HPDE6-E6E7 (cell line): ENCODE results near the gene IGF1R.
"Not testable (repeated sequence)": the region's sequence is repeated elsewhere in the genome, so short reads cannot be mapped to it uniquely, and the experiment has no call there.

ENCODE experiments used
- DNase-seq: peaks from one replicate; pipeline ENCODE4 v3.0.0; 2011; ENCODE audit warnings: missing footprints; ENCODE audit errors: extremely low spot score

IGF1R gene

GRCh38 chr15:98997755-98998154 lies 349.4 kb downstream of the IGF1R start:
- no peak for DNase-seq

DNA sequence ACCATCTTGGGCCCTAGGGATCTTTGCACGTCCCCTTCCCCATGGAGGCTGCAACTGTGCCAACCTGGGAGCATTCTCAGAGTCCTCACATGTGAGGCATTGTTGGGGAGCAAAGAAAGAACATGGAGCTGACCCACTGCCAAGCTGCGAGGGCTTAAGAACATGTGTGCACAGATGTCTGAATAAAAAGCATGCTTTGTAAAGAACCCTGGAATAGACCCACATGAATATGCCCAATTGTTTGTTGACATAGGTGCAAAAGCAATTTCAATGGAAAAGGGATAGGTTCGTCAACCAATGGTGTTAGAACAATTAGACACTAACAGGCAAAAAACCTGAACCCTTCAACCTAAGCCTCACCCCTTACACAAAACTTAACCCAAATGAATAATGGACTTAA lies 349.9 kb downstream of the IGF1R start:
- no peak for DNase-seq

DNA sequence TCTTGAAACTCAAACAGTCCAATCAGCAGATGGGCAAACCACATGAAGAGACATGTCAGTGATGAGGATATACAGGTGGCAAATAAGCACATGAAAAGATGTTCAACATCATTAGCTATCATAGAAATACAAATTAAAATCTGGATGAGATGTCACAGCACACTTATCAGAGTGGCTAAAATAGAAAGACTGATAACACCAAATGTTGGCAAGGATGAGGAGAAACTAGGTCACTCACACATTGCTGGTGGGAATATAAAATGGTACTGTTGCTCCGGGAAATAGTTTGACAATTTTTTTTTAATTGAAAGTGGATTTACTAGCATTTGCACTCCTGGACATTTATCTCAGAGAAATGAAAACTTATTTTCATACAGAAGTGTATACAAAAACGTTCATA lies 350.9 kb downstream of the IGF1R start:
- DNase-seq: no peak

- no peak for DNase-seq
Measured at GRCh38 chr15:99002226-99002625, 353.9 kb downstream of the IGF1R start.

DNA sequence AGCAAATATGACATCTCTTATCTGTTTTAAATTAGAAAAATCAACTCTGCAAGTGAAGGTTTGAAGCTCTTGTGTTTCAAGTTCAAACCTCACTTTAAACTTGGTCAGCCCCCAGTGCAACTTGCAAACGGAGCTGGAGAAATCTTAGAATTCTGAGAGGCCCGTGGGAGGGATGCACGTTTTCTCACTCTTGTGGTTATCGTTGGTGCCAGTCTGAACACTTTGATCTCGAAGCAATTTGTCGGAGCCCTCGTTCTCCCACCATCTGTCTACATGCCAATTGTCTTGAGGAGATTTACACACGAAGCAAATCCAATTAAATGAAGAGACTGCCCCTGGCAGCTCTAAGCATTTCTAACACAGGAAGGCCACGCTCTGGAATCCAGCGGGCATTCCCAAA lies 355.0 kb downstream of the IGF1R start:
- DNase-seq: not testable (repeated sequence)

DNA sequence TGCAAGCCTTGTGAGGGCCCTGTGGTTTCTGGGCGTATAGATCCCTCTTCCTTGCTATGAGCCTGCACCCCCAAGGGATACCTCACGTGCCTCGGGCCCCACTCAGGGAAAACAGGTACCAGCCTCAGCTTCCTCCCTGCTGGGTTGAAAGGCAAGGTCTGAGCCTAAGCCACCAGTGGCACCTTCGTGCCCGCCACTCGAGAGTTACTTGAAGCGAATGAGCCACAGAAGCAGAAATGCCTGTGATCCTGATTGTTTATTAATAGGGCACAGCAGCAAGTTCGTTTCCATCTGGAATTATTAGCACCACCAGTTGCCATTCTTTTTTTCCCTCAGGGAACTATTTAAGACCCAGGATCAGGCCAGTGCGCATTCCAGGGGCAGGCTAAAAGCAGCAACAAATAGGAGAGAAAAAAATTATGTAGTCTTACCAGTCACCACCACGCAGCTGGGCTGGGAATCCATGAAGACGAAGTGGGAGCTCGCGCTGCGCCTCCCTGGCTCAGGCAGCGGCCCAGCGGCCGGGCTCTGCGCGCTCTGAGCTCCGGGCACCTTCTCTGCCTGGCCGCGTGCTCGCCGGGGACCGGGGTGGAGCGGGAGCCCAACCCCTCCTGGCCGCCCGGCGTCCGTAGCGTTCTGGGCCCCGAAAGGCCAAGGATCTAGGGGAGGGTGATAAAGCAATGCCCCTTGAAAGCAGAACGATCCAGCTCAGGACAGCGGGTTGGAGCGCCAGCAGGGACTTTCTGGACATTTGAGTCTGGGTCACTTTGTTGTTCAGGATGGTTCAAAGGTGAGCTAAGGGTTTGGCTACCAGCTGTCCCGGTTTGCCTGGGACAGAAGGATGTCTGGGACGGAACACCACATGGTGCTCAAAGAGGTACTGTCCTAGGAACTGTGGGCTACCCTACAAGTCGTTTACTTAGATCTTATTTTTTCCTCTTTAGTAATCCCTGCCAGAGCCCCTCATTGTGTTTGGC lies 356.9 kb downstream of the IGF1R start:
- not testable (repeated sequence) for DNase-seq

- DNase-seq: no peak
Measured at GRCh38 chr15:99006146-99006545, 357.8 kb downstream of the IGF1R start.

- no peak for DNase-seq
Measured at GRCh38 chr15:99006904-99007495, 358.7 kb downstream of the IGF1R start.

- no peak for DNase-seq
Measured at GRCh38 chr15:99009741-99010330, 361.5 kb downstream of the IGF1R start.

GRCh38 chr15:99010768-99011167 lies 362.4 kb downstream of the IGF1R start:
- no peak for DNase-seq
